GM21526 (cell line): ENCODE data around the gene FMNL2.
"Not testable (repeated sequence)": the region's sequence is repeated elsewhere in the genome, so short reads cannot be mapped to it uniquely, and the experiment has no call there.

Experiments
- ATAC-seq: cut with Tn5 transposase; IDR thresholded peaks from one replicate; pipeline ENCODE4 v1.9.1; 2021; ENCODE audit warnings: moderate library complexity; ENCODE audit not compliant: unreplicated experiment, low FRiP score

FMNL2 gene

GRCh38 chr2:152513029-152513428 lies 178.1 kb downstream of the FMNL2 start:
- no peak for ATAC-seq

DNA sequence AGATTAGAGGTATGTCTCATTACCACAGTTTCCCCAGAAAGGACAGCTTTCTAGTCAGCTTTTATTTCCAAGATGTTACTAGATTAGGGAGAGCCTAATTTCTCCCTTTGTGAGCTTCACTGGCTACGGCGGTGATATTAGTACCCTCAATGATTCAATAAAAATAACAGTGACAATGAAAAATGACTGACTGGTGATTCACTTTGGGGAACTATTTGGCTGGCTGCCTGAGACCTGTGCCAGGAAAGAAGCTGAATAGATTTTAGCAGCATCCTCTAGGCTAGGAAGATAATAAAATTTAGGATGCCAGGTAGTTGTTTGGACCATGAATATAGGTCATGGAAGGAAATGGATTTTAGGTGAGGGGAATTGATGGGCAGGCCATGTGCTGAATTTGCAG lies 178.7 kb downstream of the FMNL2 start:
- ATAC-seq, result no peak

GRCh38 chr2:152518034-152518433 lies 183.1 kb downstream of the FMNL2 start:
- no peak for ATAC-seq

DNA sequence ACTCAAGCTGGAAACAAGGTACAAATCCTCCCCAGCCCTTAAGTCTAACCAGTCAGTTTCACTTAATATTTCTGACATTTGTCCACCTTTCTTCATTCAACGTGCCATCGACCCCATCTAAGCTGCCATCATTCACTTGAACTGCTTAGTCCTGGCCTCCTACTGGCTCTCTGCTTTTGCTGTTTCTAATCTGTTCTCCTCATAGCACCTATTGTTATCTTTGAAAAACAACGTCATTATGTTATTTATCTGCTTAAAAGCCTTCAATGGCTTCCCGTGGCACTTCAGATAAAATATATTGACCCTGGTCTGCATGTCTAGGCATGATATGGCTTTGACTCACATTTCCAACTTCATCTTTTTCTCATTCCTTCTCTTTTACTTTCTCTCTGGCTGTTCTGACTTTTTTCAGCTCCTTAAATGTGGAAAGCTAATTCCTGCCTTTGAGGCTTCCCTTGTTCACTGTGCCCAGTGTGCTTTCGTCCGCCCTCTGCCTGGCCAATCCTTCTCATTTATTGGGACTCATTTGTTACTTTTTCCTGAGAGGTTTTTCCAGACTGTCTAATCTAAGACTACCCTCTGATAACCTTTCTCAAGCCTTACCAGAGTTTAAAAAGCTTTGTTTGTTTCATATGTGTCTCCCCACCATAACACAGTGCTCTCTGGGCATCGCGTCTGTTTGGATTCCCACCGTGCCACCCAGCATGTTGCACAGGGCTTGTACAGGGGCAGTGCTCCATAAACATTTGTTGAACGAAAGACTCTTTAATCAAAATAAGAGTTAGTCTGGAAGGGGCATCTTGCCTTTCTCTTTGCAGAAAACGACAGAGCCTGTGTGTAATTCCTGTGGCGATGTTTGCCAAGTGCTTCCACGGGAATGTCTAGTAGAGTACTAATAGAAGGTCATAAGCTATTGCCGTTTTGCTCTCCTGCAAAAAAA lies 183.9 kb downstream of the FMNL2 start:
- no peak for ATAC-seq

GRCh38 chr2:152519581-152519952 lies 184.6 kb downstream of the FMNL2 start:
- no peak for ATAC-seq

GRCh38 chr2:152520759-152521158 lies 185.8 kb downstream of the FMNL2 start:
- ATAC-seq, result no peak

GRCh38 chr2:152522446-152522845 lies 187.5 kb downstream of the FMNL2 start:
- not testable (repeated sequence) for ATAC-seq

- no peak for ATAC-seq
Measured at GRCh38 chr2:152523091-152523490, 188.1 kb downstream of the FMNL2 start.

DNA sequence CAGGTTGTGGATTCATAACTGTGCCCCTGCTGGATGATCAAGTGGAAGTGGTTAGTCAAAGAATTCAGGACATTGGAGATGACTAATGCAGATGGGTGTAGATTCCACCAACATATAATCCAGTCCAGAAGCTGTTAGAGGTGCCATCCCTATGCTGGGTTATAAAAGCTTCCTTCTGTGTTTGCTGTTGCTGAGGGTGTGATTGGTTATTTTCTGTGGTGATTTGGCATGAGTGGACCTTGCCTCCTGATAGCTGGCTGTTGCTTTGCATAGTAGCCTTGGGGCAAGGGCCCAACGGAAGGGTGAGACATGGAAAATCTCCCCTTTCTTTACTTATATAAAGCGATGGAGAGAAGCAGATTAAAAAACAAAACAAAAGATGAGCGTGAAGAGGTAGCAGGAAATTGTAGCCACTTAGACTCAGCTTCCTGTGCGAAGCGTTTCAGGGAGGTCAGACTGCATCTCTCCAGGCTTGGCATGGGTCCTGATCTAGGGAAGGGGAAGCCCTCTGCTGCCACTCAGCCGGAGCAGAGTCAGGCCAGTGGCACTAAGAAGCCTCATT lies 190.4 kb downstream of the FMNL2 start:
- no peak for ATAC-seq

DNA sequence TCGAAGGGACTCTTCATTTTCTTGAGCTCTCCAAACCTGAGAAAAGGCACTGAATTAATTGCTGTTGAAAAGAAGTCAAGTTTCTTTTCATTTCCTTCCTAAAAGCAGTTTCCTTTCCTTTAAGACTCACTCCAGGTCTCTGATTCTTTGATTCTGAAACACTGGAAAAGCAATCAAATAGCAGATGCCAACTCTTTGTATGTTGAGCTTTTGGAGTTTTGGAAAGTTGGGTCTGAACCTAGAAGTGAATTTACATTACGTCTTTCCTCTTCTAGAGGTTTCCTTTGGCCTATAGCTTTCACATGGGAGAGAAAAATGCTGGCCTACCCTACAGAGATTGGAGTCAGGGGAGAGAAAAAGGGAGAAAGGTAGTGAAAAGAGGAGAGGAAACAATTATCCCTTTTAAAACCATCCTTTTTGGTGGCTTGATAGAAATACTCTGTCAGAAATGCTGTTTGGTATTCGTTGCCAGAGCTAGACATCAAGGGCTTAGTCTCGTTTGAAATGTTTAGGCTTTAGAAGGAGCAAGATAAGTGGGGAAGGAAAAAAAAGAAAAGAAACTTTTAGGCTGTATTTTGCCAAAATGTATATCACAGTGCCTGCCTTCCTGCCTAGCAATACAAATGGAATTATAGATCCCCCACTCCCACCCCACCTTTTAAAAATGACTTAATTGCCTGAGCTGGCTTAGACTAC lies 194.6 kb downstream of the FMNL2 start:
- ATAC-seq, result no peak

DNA sequence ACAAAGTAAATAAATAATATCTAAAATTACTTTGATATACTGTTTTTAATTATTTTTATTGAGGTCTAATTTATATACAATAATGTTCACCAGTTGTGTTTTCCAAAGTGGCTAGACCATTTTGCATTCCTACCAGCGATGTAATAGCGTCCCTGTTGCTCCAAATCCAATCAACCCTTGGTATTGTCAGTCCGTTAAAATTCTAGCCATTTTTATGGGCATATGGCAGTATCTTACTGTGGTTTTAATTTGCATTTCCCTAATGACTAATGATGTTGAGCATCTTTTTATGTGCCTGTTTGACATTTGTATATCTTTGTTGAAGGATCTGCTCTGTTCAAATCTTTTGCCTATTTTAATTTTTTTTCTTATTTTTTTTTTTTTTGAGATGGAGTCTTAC lies 197.3 kb downstream of the FMNL2 start:
- no peak for ATAC-seq

- ATAC-seq, result no peak
Measured at GRCh38 chr2:152534460-152535135, 199.6 kb downstream of the FMNL2 start.

GRCh38 chr2:152537081-152537651 lies 202.2 kb downstream of the FMNL2 start:
- no peak for ATAC-seq

- ATAC-seq, result no peak
Measured at GRCh38 chr2:152539424-152539823, 204.4 kb downstream of the FMNL2 start.

GRCh38 chr2:152541712-152542111 lies 206.7 kb downstream of the FMNL2 start:
- ATAC-seq, result no peak

DNA sequence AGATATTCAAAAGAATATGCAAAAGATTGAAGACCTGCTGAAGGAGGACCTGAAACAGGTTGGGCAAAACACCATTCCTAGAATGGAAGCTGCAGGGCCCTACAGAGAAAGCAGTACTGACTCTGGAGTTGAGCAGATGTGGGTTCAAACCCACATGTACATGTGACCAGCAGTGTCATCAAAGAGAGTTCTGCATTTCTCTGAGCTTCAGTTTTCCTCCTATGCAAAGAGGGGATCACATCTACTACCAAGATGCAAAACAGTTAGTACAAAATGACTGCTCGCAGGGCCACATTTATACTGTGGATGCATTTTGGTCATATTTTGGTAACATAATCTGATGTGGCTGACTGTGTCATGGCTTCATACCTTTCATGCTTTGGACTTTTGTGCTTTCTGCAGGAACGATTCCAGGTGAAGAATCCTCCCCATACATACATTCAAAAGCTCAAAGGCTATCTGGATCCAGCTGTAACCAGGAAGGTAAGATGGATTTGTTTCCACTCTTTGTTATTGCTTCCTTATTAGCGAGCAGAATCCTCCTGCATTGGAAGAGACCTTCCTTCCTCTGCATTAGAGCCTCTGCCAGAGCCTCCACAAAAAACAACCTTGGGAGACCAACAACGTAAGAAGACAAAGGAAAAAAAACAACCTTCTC lies 207.5 kb downstream of the FMNL2 start:
- ATAC-seq, result no peak

GRCh38 chr2:152542995-152543481 lies 208.1 kb downstream of the FMNL2 start:
- ATAC-seq, result no peak

GRCh38 chr2:152543717-152544116 lies 208.7 kb downstream of the FMNL2 start:
- ATAC-seq, result no peak

- no peak for ATAC-seq
Measured at GRCh38 chr2:152544638-152545037, 209.7 kb downstream of the FMNL2 start.
